Measurements from ENCODE around the gene HOATZ.

Gene HOATZ

GRCh38 chr11:111559800-111560464 is 45.4 kb downstream of the HOATZ start:
- Histone ChIP-seq H3K27ac (no peak overlapping the region), H3K4me3 (ENCODE audit: low read depth, low read length) (no peak overlapping the region), H3K27me3 (ENCODE audit: insufficient read depth, low read depth, severe bottlenecking) (no peaks in the 10 kb centered on the region), H3K9me3 (ENCODE audit: severe bottlenecking) (peaks cover 9% of the 10 kb centered on the region), H3K36me3 (no peaks in the 10 kb centered on the region)
- no peak for TF ChIP-seq CTCF (IDR thresholded peaks at IDR 0.05; ENCODE audit: low read depth, low read length)
- DNase-seq, result no peak

GRCh38 chr11:111560800-111561199 is 46.2 kb downstream of the HOATZ start:
- H3K36me3 ChIP-seq, result no peaks in the 10 kb centered on the region
- peaks cover 8% of the 10 kb centered on the region for H3K9me3 ChIP-seq (ENCODE audit: severe bottlenecking)
- H3K27ac ChIP-seq, result no peak overlapping the region
- no peak for TF ChIP-seq CTCF (IDR thresholded peaks at IDR 0.05; ENCODE audit: low read depth, low read length)
- DNase-seq, result no peak
- no peak overlapping the region for H3K4me3 ChIP-seq (ENCODE audit: low read depth, low read length)
- H3K27me3 ChIP-seq (ENCODE audit: insufficient read depth, low read depth, severe bottlenecking), result no peaks in the 10 kb centered on the region

GRCh38 chr11:111561306-111561705 is 46.7 kb downstream of the HOATZ start:
- TF ChIP-seq CTCF (IDR thresholded peaks at IDR 0.05; ENCODE audit: low read depth, low read length), result no peak
- DNase-seq, result no peak
- H3K27ac ChIP-seq, result no peak overlapping the region

GRCh38 chr11:111561791-111562325 is 47.3 kb downstream of the HOATZ start:
- Histone ChIP-seq H3K4me3 (ENCODE audit: low read depth, low read length) (no peak overlapping the region), H3K27ac (no peak overlapping the region), H3K9me3 (ENCODE audit: severe bottlenecking) (no peaks in the 10 kb centered on the region), H3K36me3 (no peaks in the 10 kb centered on the region), H3K27me3 (ENCODE audit: insufficient read depth, low read depth, severe bottlenecking) (no peaks in the 10 kb centered on the region)
- no peak for DNase-seq
- TF ChIP-seq CTCF (IDR thresholded peaks at IDR 0.05; ENCODE audit: low read depth, low read length), result no peak

More at GRCh38 chr11:111561306-111561705, 46.7 kb downstream of the HOATZ start:
- Histone ChIP-seq H3K4me3 (ENCODE audit: low read depth, low read length) (no peak overlapping the region), H3K27me3 (ENCODE audit: insufficient read depth, low read depth, severe bottlenecking) (no peaks in the 10 kb centered on the region), H3K9me3 (ENCODE audit: severe bottlenecking) (peaks cover 3% of the 10 kb centered on the region), H3K36me3 (no peaks in the 10 kb centered on the region)

- Histone ChIP-seq H3K9me3 (ENCODE audit: severe bottlenecking) (no peaks in the 10 kb centered on the region), H3K27ac (no peak overlapping the region), H3K36me3 (no peaks in the 10 kb centered on the region), H3K27me3 (ENCODE audit: insufficient read depth, low read depth, severe bottlenecking) (no peaks in the 10 kb centered on the region), H3K4me3 (ENCODE audit: low read depth, low read length) (no peak overlapping the region)
- TF ChIP-seq CTCF (IDR thresholded peaks at IDR 0.05; ENCODE audit: low read depth, low read length), result no peak
- no peak for DNase-seq
Observed at GRCh38 chr11:111562692-111563389, 48.3 kb downstream of the HOATZ start.
